Keratinocyte (primary cell): ENCODE measurements around the gene CLDN10.

ENCODE experiments used
- EZH2 ChIP-seq: IDR thresholded peaks from one replicate; pipeline ENCODE4 v1.6.1; 2012; ENCODE audit warnings: inconsistent platforms, mild to moderate bottlenecking, low read length, moderate library complexity
- TF ChIP-seq, protein P1 (sequence below), 3 experiments: IDR thresholded peaks in 1 of 3; conservative IDR thresholded peaks in 1 of 3; optimal IDR thresholded peaks in 1 of 3; 2 replicates in 2 of 3; 3 replicates in 1 of 3; pipeline versions ENCODE3 to v1.5.1; 2011; ENCODE audit warnings: low read length in 3 of 3, mild to moderate bottlenecking in 3 of 3, moderate library complexity in 2 of 3, control low read depth in 1 of 3, inconsistent platforms in 1 of 3; ENCODE audit not compliant: insufficient read depth in 2 of 3; ENCODE audit errors: extremely low read depth in 1 of 3

DNA sequence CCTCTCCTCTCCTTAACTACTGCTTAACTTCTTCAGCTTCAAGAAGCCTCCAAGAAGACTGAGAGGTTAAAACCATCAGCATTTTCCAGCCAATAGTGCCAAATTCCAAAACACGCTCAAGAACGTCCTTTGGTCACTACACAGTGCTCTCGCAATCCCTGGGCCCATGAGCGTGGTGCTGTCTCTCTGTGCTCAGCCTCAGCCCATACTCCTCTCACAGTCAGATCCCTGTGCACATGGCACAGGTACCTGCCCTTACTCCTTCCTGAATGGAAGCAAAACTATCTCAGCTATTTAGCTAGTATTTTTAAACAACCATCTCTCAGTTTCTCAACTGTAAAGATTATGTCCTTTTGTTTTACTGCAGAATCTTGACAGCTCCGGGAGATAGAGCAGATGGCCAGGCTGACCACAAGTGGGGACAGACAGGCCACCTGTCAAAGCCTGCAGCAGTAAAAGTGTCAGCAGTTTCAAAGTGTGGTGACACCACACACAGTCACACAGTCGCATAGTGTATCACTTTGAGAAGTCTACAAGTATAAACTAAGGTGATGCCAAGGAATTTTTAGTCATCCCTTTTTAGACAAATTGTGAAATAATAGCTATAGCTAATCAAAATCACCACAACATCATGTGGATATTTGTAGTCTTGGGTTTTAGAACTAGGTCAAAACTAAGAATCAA is 56.3 kb downstream of the CLDN10 start:
- TF ChIP-seq, protein P1, sequence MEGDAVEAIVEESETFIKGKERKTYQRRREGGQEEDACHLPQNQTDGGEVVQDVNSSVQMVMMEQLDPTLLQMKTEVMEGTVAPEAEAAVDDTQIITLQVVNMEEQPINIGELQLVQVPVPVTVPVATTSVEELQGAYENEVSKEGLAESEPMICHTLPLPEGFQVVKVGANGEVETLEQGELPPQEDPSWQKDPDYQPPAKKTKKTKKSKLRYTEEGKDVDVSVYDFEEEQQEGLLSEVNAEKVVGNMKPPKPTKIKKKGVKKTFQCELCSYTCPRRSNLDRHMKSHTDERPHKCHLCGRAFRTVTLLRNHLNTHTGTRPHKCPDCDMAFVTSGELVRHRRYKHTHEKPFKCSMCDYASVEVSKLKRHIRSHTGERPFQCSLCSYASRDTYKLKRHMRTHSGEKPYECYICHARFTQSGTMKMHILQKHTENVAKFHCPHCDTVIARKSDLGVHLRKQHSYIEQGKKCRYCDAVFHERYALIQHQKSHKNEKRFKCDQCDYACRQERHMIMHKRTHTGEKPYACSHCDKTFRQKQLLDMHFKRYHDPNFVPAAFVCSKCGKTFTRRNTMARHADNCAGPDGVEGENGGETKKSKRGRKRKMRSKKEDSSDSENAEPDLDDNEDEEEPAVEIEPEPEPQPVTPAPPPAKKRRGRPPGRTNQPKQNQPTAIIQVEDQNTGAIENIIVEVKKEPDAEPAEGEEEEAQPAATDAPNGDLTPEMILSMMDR (optimal IDR thresholded peaks at IDR 0.05 in 1 of 3, IDR thresholded peaks at IDR 0.05 in 1 of 3, conservative IDR thresholded peaks at IDR 0.05 in 1 of 3; ENCODE audit: extremely low read depth in 1 of 3, insufficient read depth in 2 of 3, low read length in 3 of 3), result no peak
- no peak for TF ChIP-seq EZH2
